ENCODE results near the gene DVL1. TPM values are rescaled to one million over a fixed set of nuclear protein-coding genes. Genes with fewer than 3 reads are reported as not detected.
A peak's percentile ranks its signal among the peaks of the same experiment; 100 is the strongest.

Gene DVL1
- total RNA-seq, 1 experiment from 2014 or later: 71.0 TPM

- Mint-ChIP-seq H3K9me3 (no peaks in the 10 kb centered on the region), H3K4me1 (peaks cover 2 to 10% of the 10 kb centered on the region in 2 experiments), H3K27ac (no peak overlapping the region), H3K27me3 (ENCODE audit: low read depth) (peaks cover 1% of the 10 kb centered on the region; the same call in 1 of the 2 replicates), H3K36me3 (ENCODE audit: insufficient read depth in 1 of 3, low read depth in 3 of 3) (peaks cover 4 to 9% (median 4%) of the 10 kb centered on the region in 3 experiments; a peak in 6 of 7 replicates), H3K4me3 (peak overlapping the region in 1 of 2 experiments; percentile 46; a peak in 1 of 5 replicates)
- H3K4me1 ChIP-seq (ENCODE audit: insufficient read depth, low read length): no peaks in the 10 kb centered on the region
- no peaks in the 10 kb centered on the region for H3K79me1 ChIP-seq (ENCODE audit: insufficient read depth, low read depth, low read length, poor library complexity, severe bottlenecking)
- H2BK12ac ChIP-seq (ENCODE audit: insufficient read length, low read depth, low read length): no peak overlapping the region
- no peak overlapping the region for H2BK120ac ChIP-seq (ENCODE audit: low read depth, low read length, poor library complexity, severe bottlenecking)
- no peaks in the 10 kb centered on the region for H3K9me3 ChIP-seq (ENCODE audit: control insufficient read depth, low read depth, low read length)
- no peak overlapping the region for H3K9ac ChIP-seq (ENCODE audit: extremely low read depth, insufficient read length, low read length)
- no peak overlapping the region for H3K18ac ChIP-seq (ENCODE audit: insufficient read length, low read depth, low read length)
- TF ChIP-seq CTCF (conservative IDR thresholded peaks at IDR 0.05): no peak
- no peak overlapping the region for H3K4ac ChIP-seq (ENCODE audit: low read depth, low read length)
- no peak overlapping the region for H3K23ac ChIP-seq (ENCODE audit: insufficient read length, low read depth, low read length)
- DNase-seq: no peak
- no peaks in the 10 kb centered on the region for H3K27me3 ChIP-seq (ENCODE audit: insufficient read depth, low read length)
- H2AFZ ChIP-seq (ENCODE audit: low read length): no peak overlapping the region
- H2AK5ac ChIP-seq (ENCODE audit: insufficient read length, low read length): no peak overlapping the region
- H4K20me1 ChIP-seq (ENCODE audit: control insufficient read depth, insufficient read depth, insufficient read length): no peaks in the 10 kb centered on the region
- no peak overlapping the region for H2BK15ac ChIP-seq (ENCODE audit: low read depth, low read length)
- no peak overlapping the region for H4K8ac ChIP-seq (replicated peaks; ENCODE audit: insufficient read length, low read depth, low read length)
- peaks cover 8% of the 10 kb centered on the region for H3K23me2 ChIP-seq (ENCODE audit: insufficient read length, low read depth, low read length, poor library complexity, severe bottlenecking)
- no peak overlapping the region for H4K91ac ChIP-seq (ENCODE audit: insufficient read length, low read depth, low read length)
- no peak overlapping the region for H2BK20ac ChIP-seq (ENCODE audit: low read depth, low read length, poor library complexity, severe bottlenecking)
- no peak overlapping the region for H2BK5ac ChIP-seq (ENCODE audit: insufficient read length, low read length)
- H3K27ac ChIP-seq (ENCODE audit: insufficient read length, low read depth, low read length): no peak overlapping the region
- H4K5ac ChIP-seq (ENCODE audit: insufficient read length, low read depth, low read length): no peak overlapping the region
- H3K14ac ChIP-seq (ENCODE audit: insufficient read depth, low read length): no peak overlapping the region
- H3K4me2 ChIP-seq (ENCODE audit: insufficient read depth, insufficient read length, low read length): no peak overlapping the region
- WGBS (ENCODE audit: extremely low coverage, insufficient read length, low lambda C conversion rate): no CpG with 5 or more reads among the region's 40 CpGs
- no peak overlapping the region for H3T11ph ChIP-seq (ENCODE audit: low read length)
- no peak overlapping the region for H3K56ac ChIP-seq (ENCODE audit: insufficient read length, low read depth, low read length)
- peaks cover 12% of the 10 kb centered on the region; the same call in 1 of the 2 replicates for H3K79me2 ChIP-seq (ENCODE audit: insufficient read depth, low read length)
Measured at GRCh38 chr1:1327291-1327690, 21.9 kb downstream of the DVL1 start.
